AG04450 (cell line): ENCODE measurements around the gene SGSM2. TPM values are rescaled to one million over a fixed set of nuclear protein-coding genes. Genes with fewer than 3 reads are reported as not detected.

Source experiments
- CTCF ChIA-PET: fragments of 300-600, 350-600 bp; formaldehyde crosslinking; extraction: SDS; loops from one replicate; lab custom pipeline; 2022; ENCODE audit warnings: antibody characterized with exemption, inconsistent platforms; lab: Charles Lee
- POLR2A ChIA-PET: fragments of 350-600 bp; formaldehyde crosslinking; extraction: SDS; loops from one replicate; lab custom pipeline; 2021; ENCODE audit warnings: antibody characterized with exemption, inconsistent platforms; lab: Yijun Ruan, JAX
- DNase-seq: peaks from one replicate; pipeline ENCODE4 v3.0.0-alpha.2; 2011; ENCODE audit warnings: low read depth, low spot score
- H3K27ac ChIP-seq: one replicate; pipeline ENCODE4 v1.5.1; 2012; ENCODE audit warnings: low read depth, low read length, control low read depth
- H3K27me3 ChIP-seq: one replicate; pipeline ENCODE4 v1.6.0; 2012; ENCODE audit warnings: low read length; ENCODE audit not compliant: control insufficient read depth, insufficient read depth
- H3K4me3 ChIP-seq: 2 replicates; pipeline ENCODE4 v1.5.1; 2011; ENCODE audit warnings: mild to moderate bottlenecking, low read depth, low read length, control low read depth
- H3K9me3 ChIP-seq: 2 replicates; pipeline ENCODE4 v1.5.1; 2012; ENCODE audit warnings: low read length; ENCODE audit not compliant: control insufficient read depth, insufficient read depth
- CTCF ChIP-seq: IDR thresholded peaks from 2 replicates; pipeline ENCODE4 v1.5.1; 2011; ENCODE audit warnings: low read depth, low read length, control low read depth, inconsistent platforms
- polyA plus RNA-seq: library from polyadenylated mRNA; depleted of rRNA; stranded (reverse); fragments of >200 nt; gene quantifications from 2 replicates; pipeline ENCODE4 v1.2.3, GENCODE V29; 2011

Gene SGSM2
- polyA plus RNA-seq, 1 experiment = 19.7 TPM

DNA sequence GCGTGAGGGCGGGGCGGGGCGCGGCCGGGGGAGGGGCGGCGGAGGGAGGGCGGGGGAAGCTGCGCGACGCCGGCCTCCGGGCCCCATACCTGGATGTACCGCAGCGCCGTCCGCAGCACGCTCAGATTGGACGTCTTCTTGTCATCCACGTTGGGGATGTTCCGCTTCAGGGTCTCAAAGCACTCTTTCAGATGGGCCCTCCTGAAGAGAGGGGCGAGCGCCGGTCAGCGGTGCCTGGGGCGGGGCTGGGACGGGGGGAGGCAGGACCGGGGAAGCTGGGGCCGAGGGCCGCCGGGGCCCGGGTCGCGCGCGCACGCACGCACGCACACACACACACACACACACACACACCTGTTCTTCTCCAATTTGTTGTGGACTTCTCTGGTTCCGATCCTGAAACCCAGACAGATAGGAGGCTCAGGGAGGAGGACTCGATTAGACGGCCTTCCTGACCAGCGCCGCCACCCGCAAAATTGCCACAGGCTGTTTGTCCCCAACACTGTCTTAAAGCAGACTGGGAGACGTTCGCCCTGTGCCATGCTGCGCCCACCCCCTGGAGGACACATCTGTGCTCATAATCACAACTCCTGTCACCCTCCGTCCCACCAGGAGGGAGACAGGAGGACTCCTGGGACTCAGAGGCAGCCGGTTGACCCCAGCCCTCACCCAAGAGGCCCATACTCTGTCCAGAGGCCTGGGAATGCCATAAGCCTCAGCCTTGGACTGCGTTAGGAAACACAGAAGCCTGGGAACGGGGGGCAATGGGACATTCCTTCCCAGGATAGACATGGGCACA, 56.9 kb downstream of the SGSM2 start:
- TF ChIP-seq CTCF = no peak
- ChIA-PET POLR2A (interaction anchor here (0.7 to 3.1 kb wide), 6 partner anchors 7 to 65 kb away, joined by 3 to 31 read pairs (median 16); partner anchors contain the start of genes MNT and TSR1), CTCF (interaction anchor here (3.7 kb wide), 1 partner anchor 22 kb away, joined by 31 read pairs; no protein-coding TSS in a partner anchor)
- no peak for DNase-seq
- Histone ChIP-seq H3K27ac (no peak overlapping the region), H3K27me3 (no peaks in the 10 kb centered on the region), H3K9me3 (no peaks in the 10 kb centered on the region; the same call in 1 of the 2 replicates), H3K4me3 (peak overlapping the region; percentile 42)

DNA sequence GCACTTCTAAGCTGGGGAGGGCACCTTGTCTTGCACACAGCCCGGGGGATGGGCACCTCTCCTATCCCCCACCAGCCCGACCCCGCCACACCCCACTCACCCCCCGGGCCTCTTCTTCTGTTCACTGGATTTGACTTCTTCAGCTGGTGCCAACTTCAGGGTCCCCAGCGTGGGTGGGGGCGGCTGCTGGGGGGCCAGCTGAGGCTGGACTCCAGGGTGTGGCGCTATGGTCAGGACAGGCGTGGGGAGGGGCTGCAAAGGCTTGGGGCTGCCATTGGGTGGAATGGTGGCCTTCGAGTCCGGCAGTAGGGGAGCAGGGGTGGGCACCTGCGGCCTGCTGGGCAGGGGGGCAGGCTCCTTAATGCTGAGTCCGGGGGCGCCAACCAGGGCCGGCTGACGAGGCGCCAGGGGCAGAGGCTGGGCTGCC, 57.5 kb downstream of the SGSM2 start:
- Histone ChIP-seq H3K9me3 (no peaks in the 10 kb centered on the region; the same call in 1 of the 2 replicates), H3K27me3 (no peaks in the 10 kb centered on the region), H3K27ac (no peak overlapping the region), H3K4me3 (no peak overlapping the region)
- ChIA-PET POLR2A (no interaction called here), CTCF (no interaction called here)
- TF ChIP-seq CTCF = no peak
- DNase-seq = no peak

- ChIA-PET CTCF (no interaction called here), POLR2A (interaction anchor here (0.6 kb wide), 1 partner anchor 16 kb away, joined by 3 read pairs; no protein-coding TSS in a partner anchor)
- no peak for TF ChIP-seq CTCF
- H3K27me3 ChIP-seq = no peaks in the 10 kb centered on the region
- no peak for DNase-seq
- peak overlapping the region; percentile 80 for H3K27ac ChIP-seq
- peaks cover 3% of the 10 kb centered on the region; the same call in 1 of the 2 replicates for H3K9me3 ChIP-seq
- peak overlapping the region; percentile 55; the same call in 1 of the 2 replicates for H3K4me3 ChIP-seq
Measured at GRCh38 chr17:2395258-2396181, 58.2 kb downstream of the SGSM2 start.

GRCh38 chr17:2396192-2396567, 58.9 kb downstream of the SGSM2 start:
- Histone ChIP-seq H3K27me3 (no peaks in the 10 kb centered on the region), H3K27ac (peak overlapping the region; percentile 80), H3K4me3 (peak overlapping the region; percentile 55), H3K9me3 (peaks cover 3% of the 10 kb centered on the region; the same call in 1 of the 2 replicates)
- DNase-seq = no peak
- POLR2A ChIA-PET = interaction anchor here (0.6 kb wide), 1 partner anchor 17 kb away, joined by 3 read pairs; no protein-coding TSS in a partner anchor
- no peak for TF ChIP-seq CTCF
- CTCF ChIA-PET = no interaction called here
